NCI-H345 (cell line): ENCODE results near the gene JAGN1.
"Not testable (repeated sequence)": the region's sequence is repeated elsewhere in the genome, so short reads cannot be mapped to it uniquely, and the experiment has no call there.

ENCODE experiments used
- DNase-seq: peaks from one replicate; lab custom pipeline; 2025; lab: John Stamatoyannopoulos, UW

The JAGN1 gene

DNA sequence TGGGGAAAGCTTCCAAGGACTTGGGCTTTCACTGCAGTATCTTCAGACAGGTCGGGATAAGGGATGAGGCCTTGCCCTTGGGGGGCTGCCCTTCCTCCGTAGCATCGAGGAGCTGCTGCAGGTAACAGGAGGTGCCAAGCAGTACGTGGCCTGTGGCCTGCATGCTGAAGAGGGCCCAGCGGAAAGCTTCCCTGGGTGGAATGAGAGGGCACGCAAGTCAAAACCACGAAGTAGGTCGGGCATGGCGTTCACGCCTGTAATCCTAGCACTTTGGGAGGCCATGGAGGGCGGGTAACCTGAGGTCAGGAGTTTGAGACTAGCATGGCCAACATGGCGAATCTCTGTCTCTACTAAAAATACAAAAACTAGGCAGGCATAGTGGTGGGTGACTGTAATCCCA lies 23.3 kb upstream of the JAGN1 start:
- no peak for DNase-seq

DNA sequence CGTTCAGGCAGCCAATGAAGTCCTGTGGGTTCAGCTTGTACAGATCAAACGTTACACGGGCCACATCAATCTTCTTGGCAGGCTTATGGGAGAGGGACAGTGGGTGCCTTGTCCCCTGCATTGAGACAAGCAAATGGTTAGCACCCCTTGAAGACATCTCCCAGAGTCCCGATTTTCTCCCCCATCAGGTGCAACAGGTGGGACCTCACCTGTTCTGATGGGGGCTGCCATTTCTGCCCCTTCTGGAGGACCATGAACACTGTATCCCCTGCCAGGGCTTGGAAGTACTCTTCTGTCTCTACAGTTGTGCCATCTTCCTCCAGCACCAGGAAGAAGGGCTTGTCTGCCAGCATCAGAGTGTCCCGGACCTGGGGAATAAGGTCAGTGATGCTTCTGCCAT lies 20.5 kb upstream of the JAGN1 start:
- DNase-seq: no peak

DNA sequence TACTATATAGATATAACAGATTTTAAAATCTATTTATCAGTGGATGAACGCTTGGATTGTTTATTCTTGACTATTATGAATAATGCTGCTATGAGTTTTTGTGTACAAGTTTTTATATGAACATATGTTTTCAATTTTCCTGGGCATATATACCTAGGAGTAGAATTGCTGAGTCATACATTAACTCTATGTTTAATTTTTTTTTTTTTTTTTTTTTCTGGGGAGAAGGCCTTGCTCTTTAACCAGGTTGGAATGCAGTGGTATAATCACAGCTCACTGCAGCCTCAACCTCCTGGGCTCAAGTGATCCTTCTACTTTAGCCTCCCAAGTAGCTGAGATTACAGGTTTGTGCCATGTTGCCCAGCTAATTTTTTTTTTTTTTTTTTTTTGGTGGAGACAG lies 19.4 kb upstream of the JAGN1 start:
- DNase-seq: no peak

DNA sequence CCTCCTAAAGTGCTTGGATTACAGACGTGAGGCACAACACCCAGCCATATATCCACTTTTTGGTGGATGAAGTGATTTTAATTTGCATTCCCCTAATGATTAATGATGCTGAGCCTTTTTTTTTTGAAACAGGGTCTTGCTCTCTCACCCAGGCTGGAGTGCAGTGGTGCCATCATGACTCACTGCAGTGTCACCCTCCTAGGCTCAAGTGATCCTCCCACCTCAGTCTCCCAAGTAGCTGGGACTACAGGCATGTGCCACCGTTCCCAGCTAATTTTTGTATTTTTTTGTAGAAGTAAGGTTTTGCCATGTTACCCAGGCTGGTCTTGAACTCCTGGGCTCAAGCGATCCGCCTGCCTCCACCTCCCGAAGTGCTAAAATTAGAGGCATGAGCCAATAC lies 18.3 kb upstream of the JAGN1 start:
- DNase-seq: not testable (repeated sequence)

DNA sequence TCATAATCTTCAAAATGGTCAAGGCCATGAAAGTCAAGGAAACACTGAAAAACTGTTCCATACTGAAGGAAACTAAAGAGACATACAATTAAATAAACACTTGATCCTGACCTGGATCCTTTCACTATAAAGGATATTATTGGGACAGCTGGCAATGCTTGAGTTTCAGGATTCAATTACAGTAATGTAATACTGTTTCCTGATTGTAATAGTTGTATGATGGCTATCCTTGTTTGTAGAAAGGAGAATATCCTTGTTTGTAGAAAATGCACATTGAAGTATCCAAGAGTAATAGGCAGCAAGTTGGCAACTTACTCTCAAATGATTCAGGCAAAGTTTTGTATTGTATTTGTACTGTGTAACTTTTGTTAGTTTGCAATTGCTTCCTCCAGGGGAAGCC lies 15.0 kb upstream of the JAGN1 start:
- DNase-seq: no peak

DNA sequence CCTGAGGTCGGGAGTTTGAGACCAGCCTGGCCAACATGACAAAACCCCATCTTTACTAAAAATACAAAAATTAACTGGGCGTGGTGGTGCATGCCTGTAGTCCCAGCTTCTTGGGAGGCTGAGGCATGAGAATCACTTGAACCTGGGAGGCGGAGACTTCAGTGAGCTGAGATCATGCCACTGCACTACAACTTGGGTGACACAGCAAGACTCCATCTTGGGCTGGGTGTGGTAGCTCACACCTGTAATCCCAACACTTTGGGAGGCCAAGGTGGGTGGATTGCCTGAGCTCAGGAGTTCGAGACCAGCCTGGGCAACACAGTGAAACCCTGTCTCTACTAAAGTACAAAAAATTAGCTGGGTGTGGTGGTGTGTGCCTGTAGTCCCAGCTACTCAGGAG lies 14.2 kb upstream of the JAGN1 start:
- DNase-seq: not testable (repeated sequence)

DNA sequence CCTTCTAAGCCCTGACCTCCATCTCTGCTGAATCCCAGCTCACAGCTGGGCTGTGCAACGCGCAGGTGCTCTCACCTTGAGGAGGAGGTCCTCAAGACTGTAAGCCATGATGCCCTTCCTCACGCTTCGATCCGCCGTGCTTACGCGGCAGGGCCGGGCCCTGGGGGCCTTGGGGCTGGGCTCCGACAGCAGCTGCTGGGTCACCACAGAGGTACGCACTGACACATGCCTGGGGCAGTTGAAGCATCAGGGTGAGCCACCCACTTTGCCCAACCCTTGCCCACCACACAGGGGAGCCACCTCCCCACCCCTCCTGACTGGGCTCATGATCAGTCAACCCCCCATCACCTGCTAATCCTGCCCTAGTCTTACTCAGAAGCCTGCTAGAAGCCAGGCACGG lies 13.4 kb upstream of the JAGN1 start:
- no peak for DNase-seq

DNA sequence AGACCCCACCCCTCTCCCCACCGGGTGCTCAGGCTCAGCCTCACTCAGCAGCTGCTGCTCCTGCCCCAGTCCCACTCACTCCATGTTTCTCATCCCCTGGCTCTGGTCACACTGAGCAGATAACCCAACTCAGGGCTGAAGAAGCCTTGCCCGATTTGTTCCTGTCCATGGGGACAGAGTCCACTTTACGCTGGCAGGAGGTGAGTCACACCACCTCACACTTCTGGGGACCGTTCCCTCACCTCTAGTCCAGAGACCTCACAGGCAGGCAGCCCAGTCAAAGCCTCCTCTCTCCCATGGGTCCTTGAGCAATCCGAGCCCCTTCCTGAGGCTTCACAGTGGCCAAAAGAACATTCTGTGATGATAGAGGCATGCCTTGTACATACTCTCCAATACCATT lies 11.7 kb upstream of the JAGN1 start:
- DNase-seq: no peak

DNA sequence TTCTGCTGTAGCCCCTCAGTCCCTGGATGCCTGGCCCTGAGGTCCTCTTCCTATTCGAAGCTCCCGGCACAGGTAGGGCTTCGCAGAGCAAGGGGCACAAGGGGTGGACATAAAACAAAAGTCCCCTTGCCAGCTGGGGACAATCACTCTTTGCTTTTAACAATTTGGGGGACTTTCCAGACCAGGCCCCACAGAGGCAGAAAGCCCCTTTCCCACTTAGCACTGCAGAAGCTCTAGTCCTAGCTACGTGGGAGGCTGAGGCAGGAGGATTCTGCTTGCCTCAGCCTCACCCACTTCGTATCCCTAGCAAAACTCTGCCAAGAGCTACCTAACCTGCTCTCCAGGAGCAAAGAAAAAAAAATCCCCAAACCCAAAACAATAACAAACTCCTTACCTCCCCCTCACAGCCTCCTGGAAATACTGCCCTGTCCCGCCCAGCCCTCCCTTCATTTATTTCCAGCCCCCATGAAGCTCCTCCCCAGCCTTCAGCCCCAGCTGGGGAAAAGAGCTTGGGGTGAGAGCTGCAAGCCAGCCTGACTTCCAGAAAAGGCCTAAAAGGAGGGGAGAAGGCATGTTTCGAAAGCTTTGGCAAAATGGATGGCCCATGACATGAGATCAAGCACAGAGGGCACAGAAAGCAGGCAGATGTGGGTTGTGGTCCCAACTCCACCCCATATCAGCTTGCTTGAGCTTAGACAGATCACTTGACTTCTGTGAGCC lies 10.4 kb upstream of the JAGN1 start, which contains the start of gene CIDEC:
CIDEC (minus strand) TSS at position 424 of the 720 bp plus-strand sequence. CDS start 1,767 bp downstream, outside the sequence.
- DNase-seq: no peak

DNA sequence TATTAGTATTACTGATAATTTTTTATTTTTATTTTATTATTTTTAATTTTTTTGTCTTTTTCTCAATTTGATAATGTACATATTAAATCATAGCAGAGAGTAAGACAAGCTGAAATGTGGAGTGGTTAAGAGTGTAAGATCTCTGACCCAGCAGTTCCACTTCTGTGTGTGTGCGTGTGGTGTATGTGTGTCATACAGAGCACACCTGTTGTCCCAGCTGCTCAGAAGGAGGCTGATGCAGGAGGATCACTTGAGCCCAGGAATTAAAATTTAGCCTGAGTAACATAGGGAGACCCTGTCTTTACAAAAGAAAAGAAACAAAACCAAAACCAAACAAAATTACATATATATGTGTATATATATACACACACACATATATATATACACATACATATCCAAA lies 9.0 kb upstream of the JAGN1 start:
- DNase-seq: no peak

DNA sequence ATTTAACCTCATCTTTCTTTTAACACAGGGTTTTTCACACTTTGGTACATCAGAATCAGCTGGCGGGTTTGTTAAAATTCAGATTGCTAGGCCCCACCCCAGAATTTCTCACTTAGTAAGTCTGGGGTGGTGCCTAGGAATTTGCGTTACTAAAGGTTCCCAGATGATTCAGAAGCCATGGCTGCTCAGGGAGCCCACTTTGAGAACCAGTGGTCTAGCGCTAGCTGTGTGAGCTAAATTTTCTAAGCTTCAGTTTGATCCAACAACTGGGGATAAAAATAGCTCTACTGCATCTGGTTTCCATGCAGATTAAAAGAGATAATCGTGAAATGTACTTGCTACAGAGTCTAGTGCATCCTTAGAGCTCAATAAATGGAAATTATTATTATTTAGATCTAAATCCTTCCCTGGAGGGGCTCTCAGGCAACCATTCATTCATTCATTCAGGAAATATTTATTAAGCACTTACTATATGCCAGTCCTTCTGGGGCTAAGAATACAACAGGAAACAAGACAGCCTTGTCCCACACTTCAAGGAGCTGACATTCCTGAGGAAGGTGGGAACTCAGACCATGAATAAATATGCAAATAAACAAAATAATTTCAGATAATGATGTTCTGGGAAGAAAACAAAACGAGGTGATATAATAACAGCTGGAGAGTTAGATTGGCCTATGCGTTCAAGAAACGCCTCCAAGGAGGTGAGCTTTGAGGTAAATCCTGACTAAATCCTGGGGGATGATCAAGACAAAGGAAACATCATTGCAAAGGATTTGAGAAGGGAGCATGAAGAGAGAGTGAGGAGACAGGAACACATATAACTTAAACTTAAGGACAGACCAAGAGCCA lies 6.5 kb upstream of the JAGN1 start:
- no peak for DNase-seq

DNA sequence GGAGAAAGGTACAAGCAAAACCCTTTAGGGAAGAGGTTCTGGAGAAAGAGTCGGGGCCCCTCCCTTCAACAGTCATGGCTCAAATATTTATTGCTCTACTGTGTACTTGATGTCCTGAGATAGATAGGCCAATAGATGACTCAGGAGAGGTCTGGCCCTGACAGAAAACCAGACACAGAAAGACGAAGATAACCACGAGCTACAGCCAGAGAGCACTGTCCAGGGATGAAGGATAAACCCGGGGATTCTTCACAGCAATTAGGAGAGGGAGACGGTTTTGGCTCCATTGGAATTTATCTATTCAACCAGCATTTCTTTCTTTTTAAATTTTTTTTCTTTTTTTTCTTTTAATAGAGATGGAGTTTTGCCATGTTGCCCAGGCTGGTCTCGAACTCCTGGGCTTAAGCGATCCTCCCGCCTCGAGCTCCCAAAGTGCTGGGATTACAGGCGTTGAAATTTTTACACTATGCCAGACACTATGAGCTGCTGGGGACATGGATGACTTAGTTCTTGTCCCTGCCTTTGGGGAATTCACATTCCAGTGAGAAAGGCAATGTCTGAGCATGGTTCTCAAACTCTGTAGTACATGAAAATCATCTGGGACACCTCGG lies 5.8 kb upstream of the JAGN1 start:
- DNase-seq: no peak

DNA sequence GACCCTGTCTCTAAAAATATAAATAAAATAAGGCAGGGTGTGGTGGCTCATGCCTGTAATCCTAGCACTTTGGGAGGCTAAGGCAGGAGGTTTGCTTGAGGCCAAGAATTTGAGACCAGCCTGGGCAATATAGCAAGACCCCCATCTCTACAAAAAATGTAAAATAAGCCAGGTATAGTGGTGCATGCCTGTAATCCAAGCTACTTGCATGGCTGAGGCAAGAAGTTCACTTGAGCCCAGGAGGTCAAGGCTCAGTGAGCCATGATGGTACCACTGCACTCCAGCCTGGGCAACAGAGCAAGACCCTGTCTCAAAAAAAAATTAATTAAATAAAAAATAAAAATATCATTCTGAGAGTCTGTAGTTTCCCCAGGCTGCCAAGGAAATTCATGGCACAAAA lies 4.1 kb upstream of the JAGN1 start:
- no peak for DNase-seq

DNA sequence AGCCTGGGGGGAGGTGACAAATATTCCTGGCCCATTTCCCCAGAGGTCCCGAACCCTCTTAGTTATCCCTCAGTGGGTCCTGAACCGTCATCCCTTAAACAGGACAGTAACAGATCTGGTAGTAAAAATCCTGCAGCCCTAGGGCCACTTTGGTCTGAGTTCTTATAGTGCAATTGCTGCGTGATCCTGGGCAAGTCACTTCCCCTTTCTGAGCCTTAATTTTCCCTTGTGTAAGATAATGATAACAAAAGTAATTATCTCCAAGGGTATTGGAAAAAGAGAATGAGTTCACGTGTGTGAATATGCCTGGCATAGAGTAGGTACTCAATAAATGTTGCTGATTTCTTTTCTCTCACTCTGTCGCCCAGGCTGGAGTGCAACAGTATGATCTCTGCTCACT lies 2.9 kb upstream of the JAGN1 start:
- DNase-seq: no peak

DNA sequence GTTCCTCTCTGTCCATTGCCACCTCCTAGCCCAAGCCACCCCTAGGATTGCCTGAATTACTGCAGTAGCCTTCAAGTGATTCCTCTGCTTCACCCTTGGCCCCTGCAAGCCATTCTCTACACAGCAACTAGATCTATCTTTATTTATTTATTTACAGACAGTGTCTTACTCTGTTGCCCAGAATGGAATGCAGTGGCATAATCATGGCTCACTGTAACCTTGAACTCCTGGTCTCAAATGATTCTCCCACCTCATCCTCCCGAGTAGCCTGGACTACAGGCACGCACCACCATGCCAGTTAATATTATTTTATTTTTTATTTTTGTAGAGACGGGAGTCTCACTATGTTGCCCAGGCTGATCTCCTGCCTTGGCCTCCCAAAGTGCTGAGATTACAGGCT lies 1.9 kb upstream of the JAGN1 start:
- no peak for DNase-seq

DNA sequence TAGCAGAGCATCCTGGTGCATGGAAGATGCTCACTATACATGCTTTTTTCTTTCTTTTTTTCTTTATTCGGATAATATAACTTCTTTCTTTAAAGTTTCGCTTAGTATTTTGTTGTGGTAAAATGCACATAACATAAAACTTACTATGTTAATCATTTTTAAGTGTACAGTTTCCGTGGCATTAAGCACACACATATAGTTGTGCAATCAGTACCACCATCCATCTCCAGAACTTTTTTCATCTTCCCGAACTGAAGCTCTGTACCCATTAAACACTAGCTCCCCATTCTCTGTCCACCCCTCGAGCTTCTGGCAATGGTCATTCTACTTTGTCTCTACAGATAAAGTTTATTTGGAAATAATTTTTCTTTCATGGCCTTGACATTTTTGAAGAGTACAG lies 1.0 kb upstream of the JAGN1 start:
- DNase-seq: no peak

DNA sequence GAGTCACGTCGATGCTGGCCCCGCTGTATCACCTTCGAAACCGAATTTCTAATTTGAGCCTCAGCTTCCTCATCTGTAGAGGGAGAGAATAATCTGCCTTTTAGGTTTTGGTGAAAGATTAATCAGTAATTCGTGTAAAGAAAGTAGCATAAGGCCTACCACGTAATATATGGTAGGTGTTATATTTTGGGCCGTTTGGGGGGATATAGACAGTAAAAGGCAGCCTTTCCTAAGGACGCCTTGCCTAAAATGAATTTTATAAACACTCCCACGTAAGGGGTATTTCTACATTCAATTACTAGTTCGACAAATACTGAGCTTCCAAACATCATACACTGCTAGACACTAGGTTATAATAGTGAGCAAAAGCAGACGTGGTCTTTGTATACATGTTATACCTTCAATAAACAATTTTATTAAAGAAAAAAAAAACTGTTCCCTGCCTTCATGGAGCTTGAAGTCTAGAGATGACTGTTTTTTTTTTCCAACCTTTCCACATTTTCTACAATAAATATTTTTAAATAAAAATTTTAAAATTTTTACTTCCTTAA lies 737 bp downstream of the JAGN1 start:
- no peak for DNase-seq

DNA sequence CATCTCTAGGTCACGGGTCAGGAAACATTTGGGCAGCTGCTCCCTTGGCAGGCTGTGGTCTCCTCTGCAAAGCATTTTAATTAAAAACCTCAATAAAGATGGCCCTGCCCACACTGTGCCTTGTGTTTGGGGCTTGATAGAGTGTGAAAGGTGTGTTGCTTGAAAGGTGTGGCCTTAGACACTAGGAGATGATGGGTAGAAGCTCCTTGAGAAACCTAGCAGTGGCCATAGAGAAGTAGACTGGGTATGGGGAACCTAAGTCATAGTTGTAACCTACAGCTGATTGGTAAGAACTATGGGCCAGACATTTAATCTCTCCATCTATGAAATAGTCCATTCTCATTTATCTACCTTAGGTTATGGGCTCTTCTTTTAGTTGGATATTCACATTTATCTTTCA lies 3.3 kb downstream of the JAGN1 start:
- no peak for DNase-seq

DNA sequence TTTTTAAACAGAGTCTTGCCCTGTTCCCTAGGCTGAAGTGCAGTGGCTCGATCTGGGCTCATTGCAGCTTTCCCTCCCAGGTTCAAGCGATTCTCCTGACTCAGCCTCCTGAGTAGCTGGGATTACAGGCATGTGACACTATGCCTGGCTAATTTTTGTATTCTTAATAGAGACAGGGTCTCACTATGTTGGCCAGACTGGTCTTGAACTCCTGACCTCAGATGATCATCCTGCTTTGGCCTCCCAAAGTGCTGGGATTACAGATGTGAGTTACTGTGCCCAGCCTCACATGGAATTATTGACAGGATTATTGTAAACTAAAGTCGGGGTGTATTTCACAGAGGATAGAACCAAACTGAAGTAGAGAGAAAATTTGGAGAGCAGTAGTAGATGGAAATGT lies 5.3 kb downstream of the JAGN1 start:
- DNase-seq: not testable (repeated sequence)

DNA sequence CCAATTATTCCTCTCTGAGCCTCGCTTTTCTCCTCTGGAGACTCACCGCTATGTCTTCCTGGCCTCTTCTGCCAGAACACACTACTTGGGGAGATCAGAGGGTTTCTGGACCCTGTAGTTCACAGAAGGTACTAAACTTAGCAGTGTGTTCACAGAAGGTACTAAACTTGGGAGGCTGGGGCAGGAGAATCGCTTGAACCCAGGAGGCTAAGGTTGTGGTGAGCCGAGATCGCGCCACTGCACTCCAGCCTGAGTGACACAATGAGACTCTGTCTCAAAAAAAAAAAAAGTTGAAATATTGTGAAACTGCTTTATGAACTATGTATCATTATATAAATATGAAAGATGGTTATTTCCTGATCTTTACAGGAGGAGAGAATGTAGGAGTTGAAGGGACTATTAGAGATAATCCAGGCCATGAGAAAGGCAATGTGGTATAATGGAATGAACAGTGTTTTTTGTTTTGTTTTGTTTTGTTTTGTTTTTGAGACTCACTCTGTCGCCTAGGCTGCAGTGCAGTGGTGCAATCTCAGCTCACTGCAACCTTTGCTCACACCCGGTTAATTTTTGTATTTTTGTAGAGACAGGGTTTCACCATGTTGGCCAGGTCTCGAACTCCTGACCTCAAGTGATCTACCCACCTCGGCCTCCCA lies 6.5 kb downstream of the JAGN1 start:
- DNase-seq: not testable (repeated sequence)

DNA sequence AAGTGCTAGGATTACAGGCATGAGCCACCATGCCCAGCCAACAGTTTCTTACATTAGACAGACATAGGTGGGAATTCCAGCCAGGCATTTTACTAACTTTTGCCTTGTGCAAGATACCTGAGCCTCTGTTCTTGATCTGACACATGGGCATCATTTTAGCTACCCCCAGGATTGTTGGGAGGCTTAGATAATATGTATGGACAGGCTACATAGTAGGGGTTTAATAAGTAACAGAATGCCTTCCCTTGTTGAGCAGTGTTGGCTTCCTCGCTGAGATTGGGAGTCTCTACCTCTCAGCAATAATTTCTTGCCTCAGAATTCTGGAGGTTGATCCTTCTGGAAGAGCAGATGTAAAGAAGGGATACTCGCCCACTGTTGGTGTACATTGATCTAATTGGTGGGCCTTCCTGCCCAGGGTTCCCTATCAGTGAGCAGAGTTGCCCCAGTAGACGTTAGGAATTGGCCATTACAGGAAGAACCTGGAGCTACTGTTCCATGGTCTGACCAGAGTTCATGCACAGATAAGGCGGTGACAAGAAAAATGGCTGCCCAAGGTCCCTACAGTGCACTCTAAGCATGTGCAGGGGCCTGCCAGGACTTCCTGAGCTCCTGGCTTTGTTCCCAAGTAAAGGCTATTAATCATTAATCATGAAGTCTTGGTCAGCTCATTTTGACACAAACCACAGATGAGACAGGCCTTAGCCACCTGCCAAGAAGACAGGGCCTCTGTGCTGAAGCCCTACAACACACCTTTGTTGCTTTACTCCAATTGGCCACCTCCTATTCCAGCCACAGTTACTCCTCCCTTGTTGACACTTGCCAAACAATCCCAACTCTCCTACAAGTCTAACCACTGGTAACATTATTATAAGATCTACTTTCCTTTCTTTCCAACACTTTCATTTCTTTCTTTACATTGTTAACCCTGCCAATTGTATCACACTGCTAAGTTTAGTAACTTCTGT lies 7.3 kb downstream of the JAGN1 start:
- no peak for DNase-seq
